HEK293 (cell line): Measurements from ENCODE around the gene ITIH3.

Experiments used
- TCF7L2 ChIP-seq: IDR thresholded peaks from 2 replicates; pipeline ENCODE4 v1.6.1; 2011; ENCODE audit warnings: low read depth, mild to moderate bottlenecking, inconsistent platforms, low read length, moderate library complexity, borderline replicate concordance
- TF ChIP-seq, protein P1 (sequence below): fragments of 450-650 bp; formaldehyde crosslinking; IDR thresholded peaks from 2 replicates; pipeline ENCODE4 v1.5.1; 2016; ENCODE audit warnings: missing biosample characterization, missing genetic modification characterization

DNA sequence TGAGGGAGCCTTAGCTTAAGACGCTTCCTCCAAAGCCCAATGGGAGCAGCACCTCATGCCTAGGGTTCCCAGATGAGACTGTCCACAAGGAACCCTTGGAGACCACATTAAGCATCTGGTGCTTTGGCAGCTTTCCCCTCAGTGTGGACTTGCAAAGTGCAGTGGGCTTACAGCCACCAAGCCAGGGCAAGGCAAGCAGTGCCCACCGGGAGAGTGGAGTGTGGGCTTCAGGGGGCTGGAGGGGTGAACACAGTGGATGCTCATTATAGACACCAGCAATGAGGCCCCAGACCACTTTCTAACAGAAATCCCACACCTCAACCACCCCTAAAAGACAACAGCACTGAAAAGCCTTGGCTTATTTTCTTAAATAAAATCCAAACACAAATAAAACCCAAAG is 49.3 kb downstream of the ITIH3 start:
- no peak for TF ChIP-seq TCF7L2
- TF ChIP-seq, protein P1, sequence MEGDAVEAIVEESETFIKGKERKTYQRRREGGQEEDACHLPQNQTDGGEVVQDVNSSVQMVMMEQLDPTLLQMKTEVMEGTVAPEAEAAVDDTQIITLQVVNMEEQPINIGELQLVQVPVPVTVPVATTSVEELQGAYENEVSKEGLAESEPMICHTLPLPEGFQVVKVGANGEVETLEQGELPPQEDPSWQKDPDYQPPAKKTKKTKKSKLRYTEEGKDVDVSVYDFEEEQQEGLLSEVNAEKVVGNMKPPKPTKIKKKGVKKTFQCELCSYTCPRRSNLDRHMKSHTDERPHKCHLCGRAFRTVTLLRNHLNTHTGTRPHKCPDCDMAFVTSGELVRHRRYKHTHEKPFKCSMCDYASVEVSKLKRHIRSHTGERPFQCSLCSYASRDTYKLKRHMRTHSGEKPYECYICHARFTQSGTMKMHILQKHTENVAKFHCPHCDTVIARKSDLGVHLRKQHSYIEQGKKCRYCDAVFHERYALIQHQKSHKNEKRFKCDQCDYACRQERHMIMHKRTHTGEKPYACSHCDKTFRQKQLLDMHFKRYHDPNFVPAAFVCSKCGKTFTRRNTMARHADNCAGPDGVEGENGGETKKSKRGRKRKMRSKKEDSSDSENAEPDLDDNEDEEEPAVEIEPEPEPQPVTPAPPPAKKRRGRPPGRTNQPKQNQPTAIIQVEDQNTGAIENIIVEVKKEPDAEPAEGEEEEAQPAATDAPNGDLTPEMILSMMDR (tag by site-specific recombination) = no peak
